Stimulated activated naive CD8-positive, alpha-beta T cell treated with anti-CD3 and anti-CD28 coated beads, Interleukin-15, Interleukin-2, amounts not matched to agents 100 U/mL and 50 U/mL, for 24 hours (primary cell): ENCODE results near the gene HMX3.

Experiments
- ATAC-seq: fragments of 150-1000 bp; cut with Tn5 transposase; one replicate; pipeline ENCODE4 v1.10.0; 2021
- DNase-seq: peaks from one replicate; pipeline ENCODE4 v3.0.0; 2021

Gene HMX3

DNA sequence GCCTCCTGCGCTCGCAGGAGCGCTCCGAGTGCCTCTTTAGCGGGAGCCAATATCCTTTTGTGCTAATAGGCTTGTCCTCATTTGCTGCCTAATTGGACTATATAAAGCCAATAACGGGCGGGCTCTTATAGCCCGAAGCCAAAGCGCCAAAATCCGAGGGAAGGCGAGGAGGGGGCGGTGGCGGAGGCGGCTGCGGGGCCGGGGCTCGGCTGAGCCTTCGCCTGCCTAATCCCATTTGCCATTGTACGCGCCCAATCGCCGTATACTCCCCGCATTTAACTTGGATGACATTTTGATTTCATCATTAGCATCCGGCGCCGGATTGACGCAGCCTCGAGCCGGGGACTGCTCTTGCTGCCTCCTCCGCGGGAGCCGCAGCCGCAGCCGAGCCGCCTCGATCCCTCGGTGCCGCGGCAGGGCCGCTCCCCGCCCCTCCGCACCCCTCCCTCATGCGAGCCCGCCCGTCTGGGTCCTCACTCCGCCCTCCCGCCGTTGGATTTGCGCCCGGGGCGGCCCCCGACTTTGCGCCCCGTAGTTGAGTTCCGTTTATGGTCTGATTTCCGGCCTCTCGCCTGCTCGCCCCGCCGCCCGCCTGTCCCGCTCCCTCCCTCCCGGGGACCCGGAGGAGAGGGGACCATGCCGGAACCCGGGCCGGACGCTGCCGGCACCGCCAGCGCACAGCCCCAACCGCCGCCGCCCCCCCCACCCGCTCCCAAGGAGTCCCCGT lies at the start of gene HMX3:
HMX3 (plus strand) TSS at position 556 of the 727 bp plus-strand sequence; CDS start at position 637, 81 bp downstream.
- DNase-seq (peak; percentile 62), ATAC-seq (peak; percentile 47)

DNA sequence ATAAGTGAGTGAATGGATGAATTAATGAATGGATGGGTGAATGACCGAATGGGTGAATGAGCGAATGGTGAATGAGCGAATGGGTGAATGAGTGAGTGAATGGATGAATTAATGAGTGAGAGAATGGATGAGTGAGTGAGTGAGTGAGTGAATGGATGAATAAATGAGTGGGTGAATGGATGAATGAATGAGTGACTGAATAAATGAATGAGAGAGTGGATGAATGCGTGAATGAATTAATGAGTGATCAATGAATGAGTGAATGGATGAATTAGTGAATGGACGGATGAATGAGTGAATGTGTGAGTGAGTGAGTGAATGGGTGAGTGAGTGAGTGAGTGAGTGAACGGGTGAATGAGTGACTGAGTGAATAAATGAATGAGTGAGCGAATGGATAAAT lies 49.5 kb upstream of the HMX3 start:
- no peak for ATAC-seq

DNA sequence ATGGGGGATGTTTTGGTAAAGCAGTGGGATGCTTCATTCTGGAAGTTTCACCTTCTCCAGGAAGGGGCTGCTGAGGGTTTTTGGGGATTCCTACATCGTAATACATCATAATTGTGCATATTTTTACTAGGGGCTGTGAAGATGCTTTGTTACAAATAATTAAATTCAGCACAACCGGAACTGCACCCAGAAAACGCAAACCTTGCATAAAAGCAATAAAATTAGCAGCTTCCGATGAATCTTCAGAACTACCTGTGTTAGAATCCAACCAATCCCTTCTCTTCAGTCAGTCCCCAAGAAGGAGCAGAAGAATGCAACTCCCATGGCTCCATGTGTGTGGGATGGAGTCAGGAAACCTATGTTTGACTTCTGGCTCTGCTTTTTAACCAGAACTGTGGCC lies 48.4 kb upstream of the HMX3 start:
- ATAC-seq (no peak), DNase-seq (no peak)

More for the DNA sequence above, 49.5 kb upstream of the HMX3 start:
- no peak for DNase-seq

DNA sequence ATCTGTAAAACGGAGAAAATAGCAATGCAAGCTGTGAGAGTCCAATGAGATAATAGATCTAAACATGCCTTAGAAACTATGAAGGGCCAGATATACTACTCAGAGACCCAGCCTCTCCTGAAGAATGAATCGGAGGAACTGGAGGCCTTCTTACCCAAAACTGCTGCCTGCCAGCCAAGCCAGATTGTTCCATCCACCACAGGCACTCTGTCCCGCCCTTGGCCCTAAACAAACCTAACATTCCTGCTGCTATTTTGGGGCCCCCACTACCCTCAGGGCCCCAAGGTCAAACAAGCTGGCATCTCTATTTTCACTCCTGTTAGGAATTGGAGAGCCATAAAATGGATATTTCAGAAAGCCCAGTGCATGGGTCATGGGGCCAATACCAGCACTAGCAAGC lies 48.0 kb upstream of the HMX3 start:
- no peak for ATAC-seq

DNA sequence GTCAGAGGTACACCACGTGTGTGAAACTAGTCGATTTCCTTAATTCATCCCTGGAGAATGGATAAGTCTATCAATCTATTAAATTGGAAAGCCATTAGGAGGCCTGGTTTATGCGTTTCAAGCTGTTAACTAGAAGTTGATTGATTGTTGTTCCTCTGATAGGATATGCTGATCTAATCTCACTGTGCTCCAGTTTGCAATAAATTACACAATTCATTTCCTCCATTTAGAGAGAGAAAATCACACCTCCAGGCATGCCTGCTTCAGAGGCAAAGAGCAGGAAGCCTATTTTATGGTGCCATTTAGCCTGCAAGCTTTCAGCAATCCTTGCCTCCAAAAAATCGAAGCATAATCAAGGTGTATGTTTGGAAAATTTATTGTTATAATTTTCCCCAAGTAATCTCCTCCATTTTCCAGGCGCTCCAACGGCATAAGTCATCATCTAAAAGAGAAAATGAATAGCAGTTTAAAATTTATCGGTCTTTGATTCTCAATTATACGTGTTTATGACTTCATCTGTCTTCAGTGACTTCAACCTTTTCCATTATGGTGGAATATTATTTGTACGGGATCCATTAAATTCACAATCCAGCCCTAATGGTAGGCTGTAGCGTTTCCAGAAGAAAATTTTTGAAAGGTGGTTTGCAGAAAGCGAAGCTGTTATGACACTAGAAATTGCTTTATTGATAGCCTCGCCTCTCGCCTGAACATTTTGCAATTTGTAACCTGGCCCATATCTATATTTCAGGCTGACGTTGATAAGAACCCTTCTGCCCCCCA lies 42.9 kb upstream of the HMX3 start:
- DNase-seq (no peak), ATAC-seq (no peak)

More for the DNA sequence above, 48.0 kb upstream of the HMX3 start:
- no peak for DNase-seq

DNA sequence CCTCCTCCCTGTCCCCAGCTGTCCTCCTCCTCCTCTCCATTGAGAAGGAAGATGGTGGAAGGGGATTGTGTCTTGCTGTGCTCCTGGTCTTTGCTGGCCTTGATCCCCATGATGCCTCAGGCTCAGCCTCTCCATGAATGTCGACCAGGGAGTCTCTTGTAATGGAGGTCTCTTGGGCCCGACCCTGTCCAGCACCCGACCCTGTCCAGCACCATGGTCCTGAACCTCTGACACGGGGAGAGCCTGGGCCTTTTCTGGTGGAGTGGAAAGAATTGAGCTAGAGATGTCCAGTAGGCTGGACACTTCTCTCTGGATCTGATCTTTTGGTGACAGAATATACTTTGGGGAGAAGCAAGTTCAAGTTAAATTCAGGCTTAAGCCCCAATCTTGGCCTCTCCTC lies 42.3 kb upstream of the HMX3 start:
- DNase-seq, result no peak
- ATAC-seq, result no peak

GRCh38 chr10:123096452-123096851 lies 39.3 kb upstream of the HMX3 start:
- DNase-seq, result no peak
- ATAC-seq, result no peak

DNA sequence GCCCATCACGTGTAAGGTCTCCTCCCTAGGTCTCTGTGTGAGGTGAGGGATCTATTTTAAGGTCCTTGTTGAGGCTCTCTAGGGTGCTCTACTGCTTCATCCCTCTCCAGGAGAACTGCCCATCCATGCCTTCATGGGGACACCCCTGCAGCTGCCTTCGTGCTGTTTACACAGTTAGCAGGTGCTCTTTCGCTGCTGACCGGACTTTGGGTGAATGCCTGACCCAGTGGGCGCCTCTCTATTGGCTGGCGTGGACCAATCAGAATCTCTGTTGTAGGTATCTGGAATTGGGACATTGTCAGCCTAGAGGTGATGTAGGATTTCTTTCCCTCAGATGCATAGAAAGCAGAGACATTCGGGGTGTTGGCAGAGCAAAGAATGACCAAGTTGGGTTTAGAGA lies 38.7 kb upstream of the HMX3 start:
- ATAC-seq (no peak), DNase-seq (no peak)

- ATAC-seq, result no peak
- DNase-seq, result no peak
Observed at GRCh38 chr10:123100030-123100762, 35.6 kb upstream of the HMX3 start.

GRCh38 chr10:123101872-123102271 lies 33.9 kb upstream of the HMX3 start:
- no peak for DNase-seq

GRCh38 chr10:123102673-123103072 lies 33.1 kb upstream of the HMX3 start:
- no peak for ATAC-seq
- no peak for DNase-seq

More at GRCh38 chr10:123101872-123102271, 33.9 kb upstream of the HMX3 start:
- no peak for ATAC-seq

- ATAC-seq, result no peak
- DNase-seq, result no peak
Observed at GRCh38 chr10:123103944-123104343, 31.8 kb upstream of the HMX3 start.

DNA sequence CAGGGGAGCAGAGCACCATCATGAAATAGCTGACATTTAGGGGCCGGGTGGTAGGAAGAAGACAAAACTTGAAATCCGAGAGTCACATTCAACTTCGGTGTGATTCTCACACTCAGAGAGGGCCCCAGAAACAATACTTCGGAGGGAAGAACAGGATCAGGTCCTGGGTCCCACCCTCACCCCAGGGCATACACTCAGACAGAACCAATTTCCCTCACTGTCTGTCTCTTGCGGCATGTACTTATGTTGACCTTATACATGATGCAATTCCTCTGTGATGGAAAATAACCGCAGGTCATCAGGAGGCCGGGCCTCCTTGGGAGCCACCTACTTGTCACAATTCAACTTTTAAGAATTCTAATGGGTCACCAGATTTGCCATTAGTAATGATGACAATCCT lies 26.3 kb upstream of the HMX3 start:
- no peak for DNase-seq
- ATAC-seq, result no peak

DNA sequence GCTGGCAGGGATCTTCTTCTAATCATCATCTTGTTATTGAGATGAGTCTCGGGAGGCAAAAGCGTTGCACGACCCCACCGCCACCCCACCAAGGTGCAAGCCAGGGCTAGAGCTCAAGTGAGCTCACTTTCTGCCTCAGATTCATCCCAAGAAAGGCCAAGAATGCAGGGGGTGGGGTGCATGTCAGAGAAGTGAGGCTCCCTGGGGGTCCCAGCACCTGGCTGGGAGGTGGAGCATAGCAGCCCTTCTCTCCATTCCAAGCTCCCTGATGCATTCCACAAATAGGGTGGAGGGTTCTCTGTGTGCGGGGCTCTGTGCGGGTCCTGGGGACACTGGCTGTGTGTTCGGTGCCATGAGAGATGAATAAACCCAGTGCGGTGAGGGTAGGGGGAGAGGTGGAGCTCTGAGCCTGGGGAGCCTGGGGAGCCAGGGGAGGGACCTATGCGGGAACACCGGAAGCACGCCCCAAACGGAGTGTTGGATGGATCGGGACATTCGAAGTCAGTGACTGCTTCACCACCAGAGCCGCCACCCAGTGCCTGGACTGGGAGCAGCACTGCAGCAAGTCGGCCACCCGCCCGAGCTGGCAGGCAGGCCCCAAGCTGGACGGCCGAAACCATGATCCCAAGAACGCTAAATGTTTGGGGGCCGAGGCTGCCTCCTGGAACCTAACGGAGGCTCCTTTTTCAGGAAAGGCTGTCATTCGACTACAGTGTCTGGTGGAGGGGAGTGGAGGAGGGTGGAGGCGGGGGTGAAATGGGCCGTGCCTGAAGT lies 17.9 kb upstream of the HMX3 start:
- DNase-seq (no peak), ATAC-seq (no peak)

- no peak for ATAC-seq
- DNase-seq, result no peak
Observed at GRCh38 chr10:123119081-123119480, 16.7 kb upstream of the HMX3 start.

DNA sequence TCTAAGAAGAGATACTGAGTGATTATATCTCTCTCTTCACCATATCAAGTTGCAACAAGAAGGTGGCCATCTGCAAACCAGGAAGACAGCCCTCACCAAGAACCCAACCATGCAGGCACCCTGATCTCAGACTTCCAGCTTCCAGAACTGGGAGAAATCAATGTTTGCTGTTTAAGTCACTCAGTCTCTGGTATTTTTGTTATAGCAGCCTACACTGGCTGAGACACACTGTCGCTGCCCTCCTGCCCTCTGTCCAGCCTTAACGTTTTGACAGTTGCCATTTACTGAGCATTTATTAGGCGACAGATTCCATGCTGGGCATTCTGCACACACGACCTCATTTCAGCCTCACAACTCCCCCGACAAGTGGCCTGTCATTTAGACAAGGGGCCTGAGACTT lies 9.5 kb upstream of the HMX3 start:
- ATAC-seq (no peak), DNase-seq (no peak)

DNA sequence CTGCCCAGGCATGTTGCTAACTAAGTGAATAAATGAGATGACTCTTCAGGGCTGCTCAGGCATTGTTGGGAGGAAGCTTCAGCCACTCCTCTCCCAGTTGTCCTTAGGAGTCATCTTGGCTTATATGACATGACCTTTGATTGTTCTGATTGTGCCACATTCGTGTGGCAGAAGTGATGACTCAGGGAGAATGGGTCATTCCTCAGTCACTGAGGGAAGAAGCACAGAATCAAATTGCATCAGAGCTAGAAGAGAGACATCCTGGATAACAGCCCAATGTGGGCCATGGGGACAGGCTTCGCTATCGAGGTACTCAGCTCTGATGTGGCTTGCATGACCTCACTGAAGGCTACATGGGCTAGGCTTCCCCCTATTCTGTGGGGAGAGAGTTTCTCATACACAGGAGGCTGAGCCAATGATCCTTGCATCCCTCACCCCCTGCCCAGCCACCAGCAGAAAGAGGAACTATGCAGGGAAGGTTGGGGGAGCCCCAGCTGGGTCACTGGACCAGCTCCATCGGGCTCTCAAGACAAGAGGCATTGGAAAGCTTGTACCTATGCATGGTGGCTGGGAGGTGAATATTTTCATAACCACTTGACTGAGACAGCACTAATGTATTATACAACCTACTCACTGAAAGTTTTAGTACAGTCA lies 6.0 kb upstream of the HMX3 start:
- DNase-seq (no peak), ATAC-seq (peak; percentile 28)

DNA sequence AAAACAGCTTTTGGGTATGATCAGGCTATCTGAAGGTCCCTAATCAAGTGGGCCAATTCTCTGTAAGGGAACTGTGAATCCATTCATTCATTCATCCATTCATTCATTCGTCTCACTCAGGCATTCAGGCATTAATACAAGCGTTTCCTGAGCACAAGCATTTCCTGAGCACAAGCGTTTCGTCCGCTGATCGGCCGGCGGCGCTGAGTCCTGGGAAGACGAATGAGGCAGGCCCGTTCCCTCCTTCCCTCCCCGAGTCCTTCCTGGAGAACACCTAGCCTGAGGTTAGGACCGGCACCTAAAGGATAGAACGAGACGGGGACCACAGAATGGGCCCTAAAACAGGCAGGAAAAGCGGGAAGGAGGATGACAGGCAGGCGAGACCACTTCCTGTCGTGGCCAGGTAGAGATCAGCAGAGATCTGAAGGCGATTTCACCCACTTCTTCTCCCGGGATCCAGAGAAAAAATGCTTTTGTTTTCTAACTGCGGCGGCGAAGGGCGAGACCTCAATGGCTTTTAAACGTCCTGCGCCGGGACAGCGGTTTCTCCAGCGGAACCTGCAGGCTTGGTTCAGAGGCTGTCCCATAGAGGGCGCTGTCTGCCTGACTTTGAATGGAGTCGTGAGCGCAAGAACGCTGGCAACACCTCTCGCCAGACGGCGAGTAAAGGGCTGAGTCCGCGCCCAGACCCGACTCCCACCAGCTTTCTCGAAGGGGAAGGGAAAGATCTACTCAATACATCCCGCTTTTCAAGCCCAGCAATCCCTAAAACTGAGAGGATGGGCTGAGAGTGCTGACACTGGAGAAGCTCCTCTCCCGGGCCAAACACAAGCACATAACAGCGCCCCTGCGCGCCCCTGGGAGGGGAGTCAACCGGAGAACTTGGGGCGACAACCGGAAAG lies 2.9 kb upstream of the HMX3 start:
- peak; percentile 65 for ATAC-seq
- DNase-seq, result peak; percentile 91

- no peak for ATAC-seq
- DNase-seq, result no peak
Observed at GRCh38 chr10:123133541-123134342, 2.0 kb upstream of the HMX3 start.
